CD4-positive, alpha-beta T cell treated with Interleukin-1 beta for 1 hour (primary cell): ENCODE results near the gene ZCCHC7.
A peak's percentile ranks its signal among the peaks of the same experiment; 100 is the strongest.

Source experiments
- DNase-seq, 2 donors: peaks; one replicate each; pipeline ENCODE4 v3.0.0-alpha.2; 2020 to 2022

Gene ZCCHC7

DNA sequence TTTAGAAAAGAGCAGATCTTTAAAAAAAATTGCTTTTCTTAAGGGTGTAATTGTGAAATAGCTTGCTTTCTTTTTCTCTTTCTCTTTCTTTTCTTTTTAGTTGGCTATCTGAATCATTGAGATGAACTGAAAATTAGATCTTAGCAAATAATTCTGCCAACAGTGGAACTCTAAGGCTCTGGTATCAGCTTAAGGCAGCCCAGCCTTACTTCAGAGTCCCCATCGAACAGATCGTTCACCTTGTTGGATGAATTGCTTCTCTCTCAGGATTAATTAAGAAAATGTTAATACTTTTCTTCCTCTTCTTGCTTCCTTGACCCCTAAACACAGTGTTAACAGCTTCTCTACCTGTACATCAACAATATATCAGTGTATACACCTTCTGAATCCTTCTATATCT lies 92.1 kb downstream of the ZCCHC7 start:
- no peak for DNase-seq

- no peak for DNase-seq
These were observed 95.0 kb downstream of the ZCCHC7 start for GRCh38 chr9:37215381-37215780.

DNA sequence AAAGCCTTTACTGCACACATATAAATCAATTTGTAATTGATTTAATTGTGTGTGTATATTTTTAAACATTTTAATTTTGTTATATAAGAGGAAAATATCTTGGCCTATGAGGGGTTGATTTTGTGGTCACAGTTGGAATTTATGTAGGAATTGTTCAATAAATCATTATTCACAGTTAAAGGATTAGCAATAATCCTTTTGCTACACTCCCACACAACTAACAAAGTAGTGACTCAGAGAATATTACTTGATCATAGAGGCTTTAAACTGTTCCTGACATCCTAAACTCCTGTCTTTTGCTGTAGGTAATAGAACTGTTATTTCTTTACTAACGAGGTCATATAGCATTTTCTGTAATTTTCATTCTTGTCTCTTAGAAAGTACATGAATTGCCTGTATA lies 95.5 kb downstream of the ZCCHC7 start:
- no peak for DNase-seq

DNA sequence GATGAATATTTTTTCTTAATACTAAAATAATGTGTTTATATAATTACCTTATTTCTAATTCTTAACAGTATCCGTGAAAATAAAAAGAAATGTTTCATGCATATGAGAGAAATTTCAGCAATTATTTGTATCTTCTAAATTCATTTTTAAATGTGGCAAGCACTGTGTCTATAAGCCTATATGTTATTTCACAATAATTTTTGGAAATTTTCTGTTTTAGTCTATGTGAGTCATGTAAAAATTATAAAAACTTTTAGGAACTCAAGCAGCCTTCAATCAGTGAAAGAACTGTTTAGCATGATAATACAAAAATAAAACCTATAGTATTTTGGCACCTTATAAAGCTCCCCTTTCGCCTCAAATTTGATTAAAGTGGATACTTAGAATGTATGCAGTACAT lies 96.8 kb downstream of the ZCCHC7 start:
- no peak for DNase-seq

GRCh38 chr9:37218800-37219425 lies 98.5 kb downstream of the ZCCHC7 start:
- no peak for DNase-seq

GRCh38 chr9:37220971-37221370 lies 100.6 kb downstream of the ZCCHC7 start:
- no peak for DNase-seq

GRCh38 chr9:37221489-37222106 lies 101.2 kb downstream of the ZCCHC7 start:
- DNase-seq = no peak

- DNase-seq = no peak
These were observed 109.1 kb downstream of the ZCCHC7 start for GRCh38 chr9:37229455-37229854.

- no peak for DNase-seq
These were observed 109.6 kb downstream of the ZCCHC7 start for GRCh38 chr9:37229882-37230482.

- no peak for DNase-seq
These were observed 116.4 kb downstream of the ZCCHC7 start for GRCh38 chr9:37236822-37237221.

GRCh38 chr9:37238122-37238521 lies 117.7 kb downstream of the ZCCHC7 start:
- DNase-seq = no peak

DNA sequence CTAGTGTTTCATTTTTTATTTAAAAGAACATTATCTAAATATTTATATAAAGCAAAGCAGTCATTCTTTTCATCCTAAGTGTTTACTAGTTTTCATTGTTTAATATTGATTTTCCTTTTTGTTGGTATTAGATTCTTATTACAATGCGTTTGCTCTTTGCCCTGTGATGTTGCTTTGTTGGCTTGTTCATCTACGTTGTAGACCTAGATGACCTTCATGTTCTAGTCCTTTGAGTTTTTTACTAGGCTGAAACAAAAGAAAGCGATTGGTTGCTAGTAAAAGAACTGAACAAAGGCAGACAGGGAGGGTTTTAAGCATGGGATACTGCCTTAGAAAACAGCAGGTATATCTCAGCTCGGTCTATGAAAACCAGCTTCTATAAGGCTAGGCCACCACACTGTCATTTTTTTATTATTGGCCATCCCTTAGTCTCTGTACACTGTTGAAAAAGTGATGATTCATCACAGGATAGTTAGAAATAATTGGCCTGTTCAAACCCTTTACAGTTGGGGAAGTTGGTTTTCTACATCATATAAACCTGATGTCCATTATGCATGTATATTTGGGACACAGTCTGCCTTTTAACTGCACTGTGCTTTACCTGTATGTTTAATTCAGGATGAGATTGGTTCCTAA lies 119.0 kb downstream of the ZCCHC7 start:
- DNase-seq = no peak

GRCh38 chr9:37239921-37240320 lies 119.5 kb downstream of the ZCCHC7 start:
- DNase-seq = no peak

- DNase-seq = no peak
These were observed 121.0 kb downstream of the ZCCHC7 start for GRCh38 chr9:37241340-37241739.

GRCh38 chr9:37242089-37242488 lies 121.7 kb downstream of the ZCCHC7 start:
- DNase-seq = no peak

- DNase-seq = no peak
These were observed 123.4 kb downstream of the ZCCHC7 start for GRCh38 chr9:37243588-37244345.

GRCh38 chr9:37246826-37247225 lies 126.5 kb downstream of the ZCCHC7 start:
- DNase-seq = no peak

- DNase-seq = no peak
These were observed 128.3 kb downstream of the ZCCHC7 start for GRCh38 chr9:37248651-37249163.

- peak in 1 of 2 donors; percentile 38 for DNase-seq
These were observed 131.1 kb downstream of the ZCCHC7 start for GRCh38 chr9:37251452-37251851.

DNA sequence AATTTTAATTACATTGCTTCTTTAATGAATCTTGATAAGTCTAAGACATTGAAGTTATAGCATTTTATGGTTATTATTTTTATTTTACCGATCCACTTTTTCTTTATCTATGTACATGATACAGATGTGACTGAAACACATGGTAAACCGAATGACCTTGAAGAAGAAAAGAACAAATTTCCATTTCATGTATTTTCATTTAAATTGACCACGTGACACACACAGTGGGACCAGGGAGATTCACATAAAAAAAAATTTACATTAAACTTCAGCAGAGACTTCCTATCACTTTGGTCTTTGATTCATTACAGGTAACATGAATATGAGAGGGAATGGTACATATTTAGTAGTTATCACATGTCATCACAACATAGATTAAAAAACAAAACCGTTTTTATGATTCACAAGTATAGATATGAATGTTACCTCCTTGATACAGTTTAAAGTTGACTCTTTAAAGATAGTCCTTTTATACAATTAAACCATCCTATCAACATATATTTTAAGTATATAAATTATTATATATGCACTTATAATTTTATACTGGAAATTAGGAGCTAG lies 133.1 kb downstream of the ZCCHC7 start:
- DNase-seq = no peak

DNA sequence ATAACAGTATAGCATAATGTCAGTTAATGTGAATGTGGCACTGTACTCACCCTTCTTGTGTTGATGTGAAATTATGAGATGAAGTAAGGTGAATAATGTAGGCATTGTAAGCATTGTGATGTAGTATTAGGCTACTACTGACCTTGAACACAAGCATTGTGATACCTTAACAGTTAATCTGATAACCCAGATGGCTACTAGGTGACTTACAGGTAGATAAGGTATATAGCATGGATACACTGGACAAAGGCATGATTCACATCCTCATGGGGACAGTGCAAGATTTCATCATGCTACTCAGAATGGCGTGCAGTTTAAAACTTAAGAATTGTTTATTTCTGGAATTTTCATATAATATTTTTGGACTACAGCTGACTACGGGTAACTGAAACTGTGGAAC lies 134.8 kb downstream of the ZCCHC7 start:
- no peak for DNase-seq

DNA sequence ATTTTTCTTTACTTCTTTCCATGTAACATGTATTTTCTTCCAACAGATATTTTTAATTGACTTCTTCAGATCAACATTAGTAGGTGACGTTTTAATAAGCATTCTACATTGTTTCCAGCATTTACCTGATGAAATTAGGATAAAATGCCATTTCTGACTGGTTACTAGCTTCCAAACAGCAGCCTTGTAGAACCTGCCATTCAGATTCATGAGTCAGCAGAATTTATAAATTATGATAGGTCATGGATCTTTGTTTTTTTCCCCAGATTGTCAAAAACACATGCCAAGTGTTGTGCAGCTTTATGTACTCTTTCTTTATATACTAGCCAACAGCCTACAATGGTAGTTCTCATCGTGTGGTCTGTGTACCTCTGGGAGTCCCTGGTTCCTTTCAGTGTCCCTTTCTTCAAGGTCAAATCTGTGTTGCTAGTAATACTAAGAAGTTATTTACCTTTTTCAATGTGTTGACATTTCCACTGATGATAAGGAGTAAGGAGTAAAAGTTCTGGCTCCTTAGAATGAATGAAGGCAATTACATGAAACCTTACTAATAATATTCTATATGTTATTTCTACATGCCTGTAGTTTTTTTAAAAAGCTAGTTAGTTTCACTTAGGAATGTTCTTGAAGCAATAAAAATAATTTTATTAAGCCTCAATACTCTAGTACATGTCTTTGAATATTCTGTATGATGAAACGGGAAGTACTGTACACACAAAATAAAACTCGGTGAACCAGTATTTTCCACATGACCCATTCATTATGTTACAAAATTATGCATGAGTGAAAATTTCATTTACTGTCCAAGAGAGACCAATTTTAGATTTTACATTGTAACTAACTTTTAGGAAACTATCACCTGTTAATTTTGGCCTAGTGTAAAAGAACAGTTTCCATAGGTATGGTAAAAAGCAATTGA lies 135.8 kb downstream of the ZCCHC7 start:
- DNase-seq = no peak
